H1 (cell line): ENCODE results near the gene DCDC2B. TPM values are rescaled to one million over a fixed set of nuclear protein-coding genes. Genes with fewer than 3 reads are reported as not detected.
"Not testable (repeated sequence)": the region's sequence is repeated elsewhere in the genome, so short reads cannot be mapped to it uniquely, and the experiment has no call there.

ENCODE experiments used
- CTCF ChIA-PET: fragments of 300-600 bp; sonication (Branson Sonifier 250); formaldehyde crosslinking; loops from one replicate; lab custom pipeline; 2021; ENCODE audit not compliant: partially characterized antibody; lab: Charles Lee
- POLR2A ChIA-PET: fragments of 300-600 bp; sonication (Branson Sonifier 250); formaldehyde crosslinking; loops from one replicate; lab custom pipeline; 2021; ENCODE audit warnings: inconsistent platforms; ENCODE audit not compliant: partially characterized antibody; lab: Charles Lee
- DNase-seq, 2 experiments: peaks; one replicate each; pipeline versions ENCODE4 v3.0.0 to v3.0.0-alpha.2; 2010 to 2022; ENCODE audit warnings: low spot score in 2 of 2, low read depth in 1 of 2, mixed read lengths in 1 of 2
- FAIRE-seq: peaks from 2 replicates; lab custom pipeline; 2011; peaks lifted over from hg19 to GRCh38; lab: Jason Lieb, UNC
- H2AFZ ChIP-seq: 2 replicates; pipeline ENCODE4 v1.8.1; 2012; ENCODE audit warnings: low read length, inconsistent platforms
- H2AK5ac ChIP-seq: 2 replicates; pipeline ENCODE4 v1.6.1; 2013; ENCODE audit warnings: low read depth, low read length
- H2BK120ac ChIP-seq: replicated peaks from 2 replicates; pipeline ENCODE3; 2013; ENCODE audit warnings: low read depth, low read length, inconsistent platforms
- H2BK12ac ChIP-seq: 2 replicates; pipeline ENCODE4 v1.6.1; 2013; ENCODE audit warnings: low read depth, low read length
- H2BK15ac ChIP-seq: 2 replicates; pipeline ENCODE4 v1.6.1; 2013; ENCODE audit warnings: low read length
- H2BK20ac ChIP-seq: 2 replicates; pipeline ENCODE4 v1.6.1; 2013; ENCODE audit warnings: low read length
- H2BK5ac ChIP-seq: 2 replicates; pipeline ENCODE4 v1.6.1; 2013; ENCODE audit warnings: low read depth, low read length
- H3K14ac ChIP-seq: 2 replicates; pipeline ENCODE4 v1.6.1; 2013; ENCODE audit warnings: inconsistent platforms; ENCODE audit not compliant: insufficient read length
- H3K18ac ChIP-seq: 2 replicates; pipeline ENCODE4 v1.6.1; 2013; ENCODE audit warnings: low read length; ENCODE audit errors: extremely low read depth
- H3K23ac ChIP-seq: 2 replicates; pipeline ENCODE4 v1.6.1; 2013; ENCODE audit warnings: inconsistent platforms; ENCODE audit not compliant: insufficient read length
- H3K23me2 ChIP-seq: 2 replicates; pipeline ENCODE4 v1.6.1; 2013; ENCODE audit warnings: low read depth, low read length
- H3K27ac ChIP-seq: 2 replicates; pipeline ENCODE4 v1.6.1; 2011; ENCODE audit warnings: low read depth, low read length, inconsistent platforms
- H3K27me3 ChIP-seq, 4 experiments: replicated peaks in 1 of 4; 1 replicate in 1 of 4; 2 replicates in 3 of 4; pipeline versions ENCODE4 v1.6.1 to v1.8.1; 2011 to 2013; ENCODE audit warnings: low read length in 3 of 4, mild to moderate bottlenecking in 3 of 4, inconsistent platforms in 2 of 4, mixed read lengths in 2 of 4, moderate library complexity in 1 of 4; ENCODE audit not compliant: control insufficient read depth in 3 of 4, insufficient read depth in 3 of 4; ENCODE audit errors: extremely low read depth in 1 of 4
- H3K36me3 ChIP-seq, 4 experiments: 2 replicates each; pipeline versions ENCODE4 v1.6.1 to v1.8.1; 2011 to 2013; ENCODE audit warnings: mild to moderate bottlenecking in 4 of 4, low read length in 3 of 4, moderate library complexity in 2 of 4, control low read depth in 1 of 4, inconsistent platforms in 1 of 4; ENCODE audit not compliant: insufficient read depth in 4 of 4, control insufficient read depth in 2 of 4
- H3K4ac ChIP-seq: replicated peaks from 2 replicates; pipeline ENCODE3; 2013; ENCODE audit warnings: low read length, low read depth, mixed read lengths, inconsistent platforms; ENCODE audit not compliant: insufficient read length
- H3K4me1 ChIP-seq, 4 experiments: replicated peaks in 1 of 4; 1 replicate in 1 of 4; 2 replicates in 3 of 4; pipeline versions ENCODE4 v1.6.1 to v1.8.1; 2011 to 2013; ENCODE audit warnings: low read length in 3 of 4, inconsistent platforms in 2 of 4, mixed read lengths in 1 of 4; ENCODE audit not compliant: insufficient read depth in 4 of 4, control insufficient read depth in 3 of 4
- H3K4me2 ChIP-seq, 2 experiments: 2 replicates each; pipeline versions ENCODE4 v1.6.1 to v1.8.1; 2011 to 2013; ENCODE audit warnings: low read depth in 2 of 2, low read length in 2 of 2, control low read depth in 1 of 2, inconsistent platforms in 1 of 2, mild to moderate bottlenecking in 1 of 2; ENCODE audit not compliant: insufficient read depth in 1 of 2
- H3K4me3 ChIP-seq, 4 experiments: fragments of 200-600, 300-600 bp in 1 of 4; sonication (generic), shearing (Covaris generic), sonication (Bioruptor Twin) in 1 of 4; 2 replicates each; pipeline versions ENCODE4 v1.5.1 to v1.8.1; 2011 to 2016; ENCODE audit warnings: low read length in 4 of 4, low read depth in 3 of 4, control low read depth in 2 of 4, inconsistent platforms in 2 of 4, mild to moderate bottlenecking in 2 of 4, mixed read lengths in 1 of 4, moderate library complexity in 1 of 4; ENCODE audit not compliant: insufficient read depth in 2 of 4; ENCODE audit errors: extremely low read depth in 1 of 4
- H3K56ac ChIP-seq: replicated peaks from 2 replicates; pipeline ENCODE3; 2013; ENCODE audit warnings: low read depth, mild to moderate bottlenecking, mixed read lengths, low read length, inconsistent platforms; ENCODE audit not compliant: insufficient read length
- H3K79me1 ChIP-seq: 2 replicates; pipeline ENCODE4 v1.6.1; 2013; ENCODE audit warnings: low read depth, low read length, control low read depth
- H3K79me2 ChIP-seq, 2 experiments: 2 replicates each; pipeline versions ENCODE4 v1.6.1 to v1.8.1; 2012 to 2013; ENCODE audit warnings: low read length in 2 of 2, mild to moderate bottlenecking in 2 of 2, inconsistent platforms in 1 of 2; ENCODE audit not compliant: insufficient read depth in 2 of 2, control insufficient read depth in 1 of 2
- H3K9ac ChIP-seq, 4 experiments: replicated peaks in 1 of 4; 1 replicate in 1 of 4; 2 replicates in 3 of 4; pipeline versions ENCODE4 v1.6.1 to v1.8.1; 2011 to 2013; ENCODE audit warnings: low read depth in 3 of 4, low read length in 3 of 4, control low read depth in 2 of 4, mild to moderate bottlenecking in 2 of 4, moderate library complexity in 2 of 4, inconsistent platforms in 1 of 4; ENCODE audit errors: extremely low read depth in 1 of 4
- H3K9me3 ChIP-seq, 2 experiments: 2 replicates each; pipeline versions ENCODE4 v1.6.1 to v1.8.1; 2012 to 2013; ENCODE audit warnings: mild to moderate bottlenecking in 2 of 2, moderate library complexity in 2 of 2, control low read depth in 1 of 2, inconsistent platforms in 1 of 2, low read depth in 1 of 2, low read length in 1 of 2, mixed read lengths in 1 of 2; ENCODE audit not compliant: insufficient read depth in 2 of 2
- H4K20me1 ChIP-seq, 2 experiments: replicated peaks in 1 of 2; 2 replicates each; pipeline versions ENCODE3 to v1.8.1; 2011 to 2013; ENCODE audit warnings: inconsistent platforms in 2 of 2, low read length in 2 of 2, mild to moderate bottlenecking in 1 of 2; ENCODE audit not compliant: insufficient read depth in 2 of 2, control insufficient read depth in 1 of 2
- H4K5ac ChIP-seq: 2 replicates; pipeline ENCODE4 v1.6.1; 2013; ENCODE audit warnings: low read length, low read depth, mixed read lengths, inconsistent platforms; ENCODE audit not compliant: insufficient read length
- H4K8ac ChIP-seq: 2 replicates; pipeline ENCODE4 v1.8.0; 2013; ENCODE audit warnings: mild to moderate bottlenecking, moderate library complexity, low read length, inconsistent platforms; ENCODE audit not compliant: insufficient read depth; ENCODE audit errors: extremely low read depth
- H4K91ac ChIP-seq: replicated peaks from 2 replicates; pipeline ENCODE3; 2013; ENCODE audit warnings: low read length, mixed read lengths, inconsistent platforms; ENCODE audit not compliant: insufficient read length
- WGBS, 2 experiments: shearing (Covaris generic) in 1 of 2; methylation state at CpG; one replicate each; pipeline versions ENCODE4 v1.1.6 to v1.1.7; 2013 to 2015; ENCODE audit warnings: low lambda C conversion rate in 2 of 2, mixed read lengths in 2 of 2, inconsistent platforms in 1 of 2, low coverage in 1 of 2, missing lambda C conversion rate in 1 of 2; ENCODE audit not compliant: insufficient replicate concordance in 2 of 2, insufficient coverage in 1 of 2, insufficient read length in 1 of 2; ENCODE audit errors: extremely low coverage in 1 of 2, missing lambda C conversion rate in 1 of 2; 5-methylcytosine and 5-hydroxymethylcytosine counted together
- polyA plus RNA-seq, 7 experiments: library from polyadenylated mRNA; depleted of rRNA in 3 of 7; stranded (reverse) in 5 of 7; unstranded in 2 of 7; fragments of >200 nt in 5 of 7; fragments of 200-250 nt in 2 of 7; gene quantifications; 1 replicate in 5 of 7; 2 replicates in 1 of 7; 4 replicates in 1 of 7; pipeline versions ENCODE4 v1.2.1 to v1.2.3, GENCODE V29; 2011 to 2013; ENCODE audit warnings: missing spikeins in 2 of 7, mixed read lengths in 2 of 7
- total RNA-seq: library from RNA; stranded (reverse); fragmentation: NEBNext Ultra II Directional; extraction: Animal tissue kit (Norgen Biotek cat#: 25700); gene quantifications from 2 replicates; pipeline ENCODE4 v1.2.1, GENCODE V29; 2021

The DCDC2B gene
- total and polyA plus RNA-seq, 2 of the 8 experiments (the other 6 are each of a cell fraction or from before 2014, with no cell fraction given): not detected

GRCh38 chr1:32165633-32166032 lies 43.3 kb upstream of the DCDC2B start:
- not testable (repeated sequence) for H4K5ac ChIP-seq, H2BK120ac ChIP-seq, H3K56ac ChIP-seq, H2BK12ac ChIP-seq, H3K9me3 ChIP-seq, H3K79me2 ChIP-seq, H3K4me2 ChIP-seq, H2AFZ ChIP-seq, H3K9ac ChIP-seq, H3K4ac ChIP-seq, H3K27me3 ChIP-seq, H4K8ac ChIP-seq, H3K79me1 ChIP-seq, H2BK15ac ChIP-seq, H4K20me1 ChIP-seq, H3K23me2 ChIP-seq, DNase-seq, H3K4me1 ChIP-seq, FAIRE-seq, H2BK5ac ChIP-seq, H2BK20ac ChIP-seq, H3K14ac ChIP-seq, H4K91ac ChIP-seq, H3K18ac ChIP-seq, H2AK5ac ChIP-seq, H3K23ac ChIP-seq, H3K27ac ChIP-seq, H3K4me3 ChIP-seq
- WGBS, 2 experiments: 95% methylated on average over 8 of the region's 10 CpGs; no CpG with 5 or more reads in 1 of the 2 experiments
- ChIA-PET POLR2A (interaction anchor here (0.7 to 1.3 kb wide), 3 partner anchors 15 to 155 kb away, joined by 3 to 6 read pairs (median 3); partner anchors contain the start of gene TXLNA), CTCF (interaction anchor here (1.1 kb wide), 1 partner anchor 38 kb away, joined by 3 read pairs; no protein-coding TSS in a partner anchor)
- H3K36me3 ChIP-seq: peaks cover 9 to 75% (median 54%) of the 10 kb centered on the region in 4 experiments
